GM18873 (cell line): Measurements from ENCODE around the gene ACVR1.

Source experiments
- ATAC-seq: cut with Tn5 transposase; IDR thresholded peaks from one replicate; pipeline ENCODE4 v1.9.1; 2021; ENCODE audit warnings: mild to moderate bottlenecking, moderate library complexity, moderate number of reproducible peaks; ENCODE audit not compliant: unreplicated experiment, low FRiP score

The ACVR1 gene

GRCh38 chr2:157857881-157858280 lies 18.2 kb downstream of the ACVR1 start:
- no peak for ATAC-seq

- ATAC-seq, result no peak
Observed at GRCh38 chr2:157856187-157856515, 20.0 kb downstream of the ACVR1 start.

- ATAC-seq, result no peak
Observed at GRCh38 chr2:157853820-157854219, 22.3 kb downstream of the ACVR1 start.

- ATAC-seq, result no peak
Observed at GRCh38 chr2:157853211-157853610, 22.9 kb downstream of the ACVR1 start.

GRCh38 chr2:157849591-157849990 lies 26.5 kb downstream of the ACVR1 start:
- no peak for ATAC-seq

- ATAC-seq, result no peak
Observed at GRCh38 chr2:157848213-157848612, 27.9 kb downstream of the ACVR1 start.

GRCh38 chr2:157845081-157845480 lies 31.0 kb downstream of the ACVR1 start:
- ATAC-seq, result no peak

- no peak for ATAC-seq
Observed at GRCh38 chr2:157843935-157844334, 32.2 kb downstream of the ACVR1 start.

GRCh38 chr2:157843081-157843480 lies 33.0 kb downstream of the ACVR1 start:
- ATAC-seq, result no peak

- no peak for ATAC-seq
Observed at GRCh38 chr2:157842106-157842879, 33.8 kb downstream of the ACVR1 start.

GRCh38 chr2:157841485-157841884 lies 34.6 kb downstream of the ACVR1 start:
- ATAC-seq, result no peak

- no peak for ATAC-seq
Observed at GRCh38 chr2:157840568-157841156, 35.5 kb downstream of the ACVR1 start.

GRCh38 chr2:157839822-157840221 lies 36.3 kb downstream of the ACVR1 start:
- ATAC-seq, result no peak

GRCh38 chr2:157839162-157839801 lies 36.8 kb downstream of the ACVR1 start:
- no peak for ATAC-seq

- no peak for ATAC-seq
Observed at GRCh38 chr2:157838442-157839161, 37.5 kb downstream of the ACVR1 start.

GRCh38 chr2:157837851-157838441 lies 38.2 kb downstream of the ACVR1 start:
- ATAC-seq, result no peak

- ATAC-seq, result no peak
Observed at GRCh38 chr2:157836531-157836930, 39.6 kb downstream of the ACVR1 start.

GRCh38 chr2:157835425-157835824 lies 40.7 kb downstream of the ACVR1 start:
- ATAC-seq, result no peak

- no peak for ATAC-seq
Observed at GRCh38 chr2:157835006-157835405, 41.1 kb downstream of the ACVR1 start.

- ATAC-seq, result no peak
Observed at GRCh38 chr2:157833721-157834120, 42.4 kb downstream of the ACVR1 start.
